GM12878 (cell line): ENCODE results near the gene PON3. TPM values are rescaled to one million over a fixed set of nuclear protein-coding genes. Genes with fewer than 3 reads are reported as not detected.

Source experiments
- ATAC-seq: fragments of 200-7000 bp; cut with Tn5 transposase; 3 replicates; pipeline ENCODE4 v1.9.1; 2020; ENCODE audit warnings: mild to moderate bottlenecking, moderate library complexity
- BruUV-seq: library from RNA; stranded (reverse); fragments of 400-500 nt; replicated peaks from 2 replicates; lab custom pipeline; 2021; lab: Mats Ljungman, UMichigan
- CTCF ChIA-PET: fragments of 300-600 bp; sonication (Branson Sonifier 250); formaldehyde crosslinking; extraction: SDS; loops from one replicate; lab custom pipeline; 2021; ENCODE audit warnings: inconsistent platforms; lab: Yijun Ruan, JAX
- POLR2A ChIA-PET: fragments of 350-600 bp; formaldehyde crosslinking; extraction: SDS; loops from one replicate; lab custom pipeline; 2021; ENCODE audit warnings: inconsistent platforms; lab: Charles Lee
- RAD21 ChIA-PET: fragments of 300-600 bp; sonication (Branson Sonifier 250); formaldehyde crosslinking; loops from one replicate; lab custom pipeline; 2023; ENCODE audit warnings: antibody characterized with exemption; ENCODE audit not compliant: unreplicated experiment; lab: Charles Lee
- SMC1A ChIA-PET: fragments of 300-600 bp; sonication (Branson Sonifier 250); formaldehyde crosslinking; loops from one replicate; lab custom pipeline; 2023; ENCODE audit not compliant: unreplicated experiment, uncharacterized antibody; lab: Charles Lee
- DNase-seq: peaks from one replicate; pipeline ENCODE4 v3.0.0-alpha.2; 2011; ENCODE audit warnings: low read depth, low spot score
- FAIRE-seq: peaks from 3 replicates; lab custom pipeline; 2011; peaks lifted over from hg19 to GRCh38; lab: Jason Lieb, UNC
- H2AFZ ChIP-seq: 2 replicates; pipeline ENCODE4 v1.6.0; 2011; ENCODE audit warnings: low read depth, low read length, control low read depth; ENCODE audit not compliant: control insufficient read depth
- H3K27ac ChIP-seq: 2 replicates; pipeline ENCODE4 v1.5.1; 2011; ENCODE audit warnings: control low read depth; ENCODE audit not compliant: control insufficient read depth, insufficient read depth
- H3K27me3 ChIP-seq, 2 experiments: replicated peaks in 1 of 2; 2 replicates each; pipeline versions ENCODE4 v1.6.0 to v1.6.1; 2011; ENCODE audit warnings: low read length in 1 of 2; ENCODE audit not compliant: control insufficient read depth in 2 of 2, insufficient read depth in 2 of 2
- H3K36me3 ChIP-seq, 2 experiments: 2 replicates each; pipeline ENCODE4 v1.5.1; 2011; ENCODE audit warnings: low read length in 1 of 2; ENCODE audit not compliant: control insufficient read depth in 2 of 2, insufficient read depth in 2 of 2
- H3K4me1 ChIP-seq: 2 replicates; pipeline ENCODE4 v1.6.1; 2011; ENCODE audit warnings: mild to moderate bottlenecking, low read length, moderate library complexity, mixed read lengths; ENCODE audit not compliant: control insufficient read depth, insufficient read depth
- H3K4me2 ChIP-seq: 2 replicates; pipeline ENCODE4 v1.6.0; 2011; ENCODE audit warnings: control low read depth; ENCODE audit not compliant: control insufficient read depth, insufficient read depth
- H3K4me3 ChIP-seq: fragments of 200-600 bp; sonication (generic); 2 replicates; pipeline ENCODE4 v1.5.1; 2016
- H3K79me2 ChIP-seq: 2 replicates; pipeline ENCODE4 v1.6.0; 2011; ENCODE audit warnings: low read length; ENCODE audit not compliant: control insufficient read depth, insufficient read depth
- H3K9ac ChIP-seq: 2 replicates; pipeline ENCODE4 v1.8.0; 2011; ENCODE audit warnings: low read length, control low read depth, mixed read lengths; ENCODE audit not compliant: control insufficient read depth, insufficient read depth
- H3K9me3 ChIP-seq: replicated peaks from 3 replicates; pipeline ENCODE4 v1.5.1; 2011; ENCODE audit warnings: mild to moderate bottlenecking, low read length; ENCODE audit not compliant: control insufficient read depth, insufficient read depth
- H4K20me1 ChIP-seq: 2 replicates; pipeline ENCODE4 v1.6.0; 2011; ENCODE audit not compliant: control insufficient read depth, insufficient read depth
- ATF2 ChIP-seq: IDR thresholded peaks from 2 replicates; pipeline ENCODE4 v1.6.1; 2012; ENCODE audit warnings: low read length, inconsistent platforms
- CEBPB ChIP-seq, 2 experiments: fragments of 150-350 bp in 1 of 2; IDR thresholded peaks; 2 replicates each; pipeline ENCODE4 v1.6.1; 2012 to 2014; ENCODE audit warnings: low read depth in 2 of 2, low read length in 2 of 2, borderline replicate concordance in 1 of 2, inconsistent platforms in 1 of 2
- E2F4 ChIP-seq: IDR thresholded peaks from 2 replicates; pipeline ENCODE4 v1.6.1; 2012; ENCODE audit warnings: low read depth, low read length, improper control_type of control experiment
- E4F1 ChIP-seq: fragments of 450-650 bp; IDR thresholded peaks from 2 replicates; pipeline ENCODE4 v1.6.1; 2018; ENCODE audit warnings: borderline replicate concordance, mild to moderate bottlenecking; ENCODE audit not compliant: partially characterized antibody
- EED ChIP-seq: sonication (generic); IDR thresholded peaks from 2 replicates; pipeline ENCODE4 v1.6.1; 2016; ENCODE audit warnings: antibody characterized with exemption, low read depth
- FOXM1 ChIP-seq: IDR thresholded peaks from 2 replicates; pipeline ENCODE4 v1.6.1; 2012; ENCODE audit warnings: low read depth, mild to moderate bottlenecking, inconsistent platforms, low read length, moderate library complexity
- LARP7 ChIP-seq: fragments of 450-650 bp; IDR thresholded peaks from 2 replicates; pipeline ENCODE4 v1.6.1; 2017; ENCODE audit warnings: mild to moderate bottlenecking
- MEF2A ChIP-seq: IDR thresholded peaks from 2 replicates; pipeline ENCODE4 v1.6.1; 2011; ENCODE audit warnings: low read depth, mild to moderate bottlenecking, low read length, moderate library complexity; ENCODE audit not compliant: insufficient read depth
- NBN ChIP-seq: fragments of 450-650 bp; IDR thresholded peaks from 2 replicates; pipeline ENCODE4 v1.6.1; 2016
- RAD21 ChIP-seq: IDR thresholded peaks from 2 replicates; pipeline ENCODE4 v1.6.1; 2011; ENCODE audit warnings: mild to moderate bottlenecking, low read depth, low read length, moderate library complexity; ENCODE audit not compliant: insufficient read depth
- RELB ChIP-seq: fragments of 450-650 bp; IDR thresholded peaks from 2 replicates; pipeline ENCODE4 v1.6.1; 2017; ENCODE audit warnings: low read depth, mild to moderate bottlenecking, moderate library complexity
- SUPT20H ChIP-seq: IDR thresholded peaks from 2 replicates; pipeline ENCODE4 v1.6.1; 2011; ENCODE audit warnings: low read depth, mild to moderate bottlenecking, low read length, moderate library complexity, borderline replicate concordance; ENCODE audit not compliant: control insufficient read depth
- TAF1 ChIP-seq: IDR thresholded peaks from 2 replicates; pipeline ENCODE4 v1.6.1; 2011; ENCODE audit warnings: mild to moderate bottlenecking, low read depth, low read length, borderline replicate concordance
- TARDBP ChIP-seq: IDR thresholded peaks from 2 replicates; pipeline ENCODE4 v1.6.1; 2016; ENCODE audit warnings: borderline replicate concordance
- TBL1XR1 ChIP-seq: IDR thresholded peaks from 2 replicates; pipeline ENCODE4 v1.6.1; 2012; ENCODE audit warnings: low read depth, low read length, improper control_type of control experiment
- WGBS: methylation state at CpG from one replicate; pipeline ENCODE4 v1.1.6; 2016; ENCODE audit warnings: low lambda C conversion rate; ENCODE audit not compliant: insufficient replicate concordance, insufficient coverage; ENCODE audit errors: missing lambda C conversion rate; 5-methylcytosine and 5-hydroxymethylcytosine counted together
- in situ Hi-C: fragments of 300-500 bp; cut with MboI; formaldehyde crosslinking; loops from 9 replicates; pipeline ENCODE4 v1.14.3; 2018; ENCODE audit warnings: mixed read lengths
- intact Hi-C: fragments of 100-400 bp; cut with micrococcal nuclease; formaldehyde crosslinking; loops from one replicate; pipeline ENCODE4 v1.14.2; 2022; ENCODE audit not compliant: unreplicated experiment
- polyA plus RNA-seq, 11 experiments: library from polyadenylated mRNA; depleted of rRNA in 4 of 11; unstranded in 6 of 11; stranded (reverse) in 5 of 11; fragments of >200 nt; fragmentation: Nextera tagmentation in 4 of 11; fragmentation: Illumina TruSeq in 1 of 11; extraction: Ambion mirVana in 4 of 11; extraction: Trizol in 1 of 11; gene quantifications; 1 replicate in 1 of 11; 2 replicates in 10 of 11; pipeline versions ENCODE4 v1.2.1 to v1.2.3, GENCODE V29; 2011 to 2016; ENCODE audit warnings: inconsistent platforms in 2 of 11, missing spikeins in 2 of 11, low read depth in 1 of 11
- total RNA-seq, 4 experiments: library from RNA; depleted of rRNA in 3 of 4; stranded (reverse); fragments of >200 nt in 3 of 4; fragmentation: Illumina TruSeq in 1 of 4; extraction: Trizol in 1 of 4; gene quantifications; 2 replicates each; pipeline versions ENCODE4 v1.2.1 to v1.2.3, GENCODE V29; 2013 to 2021

Gene PON3
- total and polyA plus RNA-seq, 10 of the 15 experiments (the other 5 are each of a cell fraction or from before 2014, with no cell fraction given) = 0.45 to 2.0 (median 0.91) TPM

- TF ChIP-seq E2F4 = no peak
These were observed 29.5 kb upstream of the PON3 start (continued) for GRCh38 chr7:95425694-95426093.

GRCh38 chr7:95424716-95425115 lies 28.5 kb upstream of the PON3 start:
- intact Hi-C loops (no loop called here), in situ Hi-C loops (no loop called here)
- SMC1A ChIA-PET = no interaction called here
- Histone ChIP-seq H2AFZ (no peak overlapping the region), H4K20me1 (no peaks in the 10 kb centered on the region), H3K9me3 (no peaks in the 10 kb centered on the region; the same call in 2 of the 3 replicates), H3K4me3 (no peak overlapping the region), H3K27ac (no peak overlapping the region), H3K27me3 (no peaks in the 10 kb centered on the region), H3K79me2 (no peaks in the 10 kb centered on the region), H3K9ac (no peak overlapping the region), H3K4me1 (no peaks in the 10 kb centered on the region), H3K36me3 (no peaks in the 10 kb centered on the region), H3K4me2 (no peak overlapping the region)
- CTCF ChIA-PET = no interaction called here
- no TSS peak for BruUV-seq
- TF ChIP-seq LARP7 = no peak
- no peak for TF ChIP-seq MEF2A
- no peak for TF ChIP-seq TBL1XR1
- no peak for TF ChIP-seq CEBPB (IDR thresholded peaks at IDR 0.05; ENCODE audit: borderline replicate concordance in 1 of 2, low read depth in 2 of 2, low read length in 2 of 2)
- TF ChIP-seq RELB = no peak
- TF ChIP-seq TARDBP = no peak
- TF ChIP-seq EED = no peak
- no peak for TF ChIP-seq TAF1
- no peak for TF ChIP-seq FOXM1
- no peak for TF ChIP-seq E4F1
- no peak for TF ChIP-seq NBN
- no peak for TF ChIP-seq RAD21
- TF ChIP-seq ATF2 = no peak
- TF ChIP-seq SUPT20H = no peak
- RAD21 ChIA-PET = interaction anchor here (1.4 kb wide), 1 partner anchor 52 kb away, joined by 5 read pairs; no protein-coding TSS in a partner anchor
- FAIRE-seq (no peak), DNase-seq (no peak), ATAC-seq (no peak)
- POLR2A ChIA-PET = no interaction called here
- 0% methylated on average over 1 of the region's 1 CpG for WGBS
